HepG2 (cell line): Measurements from ENCODE around the gene CHRM5. TPM values are rescaled to one million over a fixed set of nuclear protein-coding genes. Genes with fewer than 3 reads are reported as not detected.

Source experiments
- ARNT2 ChIP-seq: sonication (generic); formaldehyde crosslinking; IDR thresholded peaks from 2 replicates; pipeline ENCODE4 v1.8.0; 2022; ENCODE audit warnings: mild to moderate bottlenecking, low read depth, missing genetic modification reagents, moderate library complexity
- BORCS8-MEF2B ChIP-seq: sonication (generic); formaldehyde crosslinking; IDR thresholded peaks from 2 replicates; pipeline ENCODE4 v1.8.0; 2022; ENCODE audit warnings: mild to moderate bottlenecking, missing genetic modification reagents
- MAF1 ChIP-seq: sonication (generic); formaldehyde crosslinking; IDR thresholded peaks from 2 replicates; pipeline ENCODE4 v1.5.0; 2020; ENCODE audit warnings: missing genetic modification reagents, borderline replicate concordance
- MAFG ChIP-seq: sonication (generic); formaldehyde crosslinking; IDR thresholded peaks from 2 replicates; pipeline ENCODE4 v1.5.1; 2020; ENCODE audit warnings: mild to moderate bottlenecking, missing genetic modification reagents
- NCOA1 ChIP-seq: sonication (generic); formaldehyde crosslinking; IDR thresholded peaks from 2 replicates; pipeline ENCODE4 v1.9.0; 2021; ENCODE audit warnings: missing genetic modification reagents
- POGZ ChIP-seq: sonication (generic); formaldehyde crosslinking; IDR thresholded peaks from 2 replicates; pipeline ENCODE4 v1.4.0; 2020; ENCODE audit warnings: mild to moderate bottlenecking, missing genetic modification reagents
- SOX13 ChIP-seq, 3 experiments: fragments of 450-650 bp in 1 of 3; sonication (generic) in 1 of 3; formaldehyde crosslinking in 1 of 3; IDR thresholded peaks in 2 of 3; conservative IDR thresholded peaks in 1 of 3; 2 replicates each; pipeline versions ENCODE4 v1.5.0 to v1.6.1; 2016 to 2020; ENCODE audit warnings: antibody characterized with exemption in 1 of 3, mild to moderate bottlenecking in 1 of 3, missing compliant biosample characterization in 1 of 3, missing genetic modification reagents in 1 of 3, moderate library complexity in 1 of 3
- SP2 ChIP-seq: sonication (generic); formaldehyde crosslinking; IDR thresholded peaks from 2 replicates; pipeline ENCODE4 v1.5.1; 2020; ENCODE audit warnings: mild to moderate bottlenecking, missing genetic modification reagents
- SRSF1 ChIP-seq: fragments of 200-400 bp; formaldehyde crosslinking; optimal IDR thresholded peaks from 2 replicates; pipeline ENCODE3; 2017; ENCODE audit warnings: mild to moderate bottlenecking, low read depth, low read length, moderate library complexity
- TMF1 ChIP-seq: sonication (generic); formaldehyde crosslinking; IDR thresholded peaks from 2 replicates; pipeline ENCODE4 v1.8.1; 2022; ENCODE audit warnings: low read depth, missing genetic modification reagents
- TOE1 ChIP-seq: sonication (generic); formaldehyde crosslinking; IDR thresholded peaks from 2 replicates; pipeline ENCODE4 v1.4.0; 2020; ENCODE audit warnings: mild to moderate bottlenecking, missing genetic modification reagents
- ZNF431 ChIP-seq: sonication (generic); formaldehyde crosslinking; IDR thresholded peaks from 2 replicates; pipeline ENCODE4 v1.9.0; 2022; ENCODE audit warnings: missing genetic modification reagents, low read depth, mild to moderate bottlenecking, borderline replicate concordance
- ZSCAN31 ChIP-seq: sonication (generic); formaldehyde crosslinking; IDR thresholded peaks from 2 replicates; pipeline ENCODE4 v1.5.0; 2020; ENCODE audit warnings: low read depth, mild to moderate bottlenecking, missing genetic modification reagents
- polyA plus RNA-seq, 8 experiments: library from polyadenylated mRNA; depleted of rRNA in 3 of 8; stranded (reverse) in 7 of 8; unstranded in 1 of 8; fragments of >200 nt; fragmentation: Illumina TruSeq in 4 of 8; extraction: Trizol in 4 of 8; gene quantifications; 2 replicates each; pipeline versions ENCODE4 v1.2.1 to v1.2.3, GENCODE V29; 2011 to 2016; ENCODE audit warnings: low read depth in 4 of 8, missing spikeins in 1 of 8, mixed read lengths in 1 of 8; ENCODE audit not compliant: insufficient read depth in 1 of 8
- total RNA-seq, 5 experiments: library from RNA; depleted of rRNA; stranded (reverse); fragments of >200 nt; fragmentation: Illumina TruSeq; extraction: Trizol; gene quantifications; 2 replicates each; pipeline ENCODE4 v1.2.3, GENCODE V29; 2016; ENCODE audit warnings: low read depth in 1 of 5
- TF ChIP-seq, protein P1 (sequence below): sonication (generic); formaldehyde crosslinking; IDR thresholded peaks from 2 replicates; pipeline ENCODE4 v1.8.0; 2022; ENCODE audit warnings: mild to moderate bottlenecking, missing genetic modification reagents
- TF ChIP-seq, protein P2 (sequence below): sonication (generic); formaldehyde crosslinking; conservative IDR thresholded peaks from 2 replicates; pipeline ENCODE4 v1.8.1; 2023; ENCODE audit warnings: missing genetic modification reagents
- TF ChIP-seq, protein P3 (sequence below): IDR thresholded peaks from 2 replicates; pipeline ENCODE4 v1.6.1; 2016
- TF ChIP-seq, protein P4 (sequence below): sonication (generic); formaldehyde crosslinking; IDR thresholded peaks from 2 replicates; pipeline ENCODE4 v1.5.1; 2020; ENCODE audit warnings: mild to moderate bottlenecking, missing genetic modification reagents
- TF ChIP-seq, protein P5 (sequence below): IDR thresholded peaks from 2 replicates; pipeline ENCODE4 v1.6.1; 2018; ENCODE audit warnings: missing genetic modification reagents

The CHRM5 gene
- total and polyA plus RNA-seq, 2 of the 13 experiments (the other 11 are each of a cell fraction or from before 2014, with no cell fraction given) = not detected

DNA sequence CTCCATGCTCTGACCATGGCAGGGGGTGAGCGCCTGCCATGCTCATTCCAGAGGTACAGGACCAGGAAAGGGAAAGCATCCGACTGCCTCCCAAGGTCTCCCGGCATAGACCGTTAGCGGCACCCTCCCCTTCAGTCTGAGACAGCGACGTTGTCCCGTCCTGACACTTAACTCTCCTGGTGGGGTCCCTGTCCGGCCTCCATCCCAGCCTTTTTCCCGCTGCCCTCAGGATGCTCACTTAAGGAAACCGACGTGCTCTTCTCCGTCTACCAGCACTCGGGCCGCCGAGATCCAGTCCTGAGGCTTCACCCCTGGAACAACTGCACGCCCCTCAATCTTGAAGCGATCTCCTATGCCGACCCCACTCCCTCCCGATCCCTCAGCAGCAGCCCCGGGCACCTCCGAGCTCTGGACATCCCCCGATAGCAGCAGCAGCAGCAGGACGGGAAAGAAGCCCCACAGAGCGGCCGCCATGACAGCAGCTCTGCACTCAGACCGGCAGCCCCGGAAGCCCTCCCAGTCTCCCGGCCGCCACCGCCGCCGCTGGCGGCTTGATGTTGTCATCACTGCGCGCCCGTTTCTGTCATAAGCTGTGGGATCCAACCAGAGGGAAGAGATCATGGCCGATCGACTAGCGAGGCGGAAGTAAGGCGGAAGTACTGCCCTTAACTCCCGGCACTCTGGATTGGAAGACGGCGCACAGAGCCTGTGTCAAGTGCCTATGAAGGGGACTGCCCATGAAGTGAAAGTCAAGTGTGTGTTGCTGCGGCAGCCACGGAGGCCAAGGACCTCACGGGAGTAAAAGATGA is 133.3 kb downstream of the CHRM5 start, which contains the start of the genes EMC7 and PGBD4 (continued):
- TF ChIP-seq ZNF431 (CRISPR knock-in tag) (no peak), TMF1 (CRISPR knock-in tag) (no peak), SP2 (CRISPR knock-in tag) (peak; percentile 80), SOX13 (IDR thresholded peaks at IDR 0.05) (no peak), SOX13 (CRISPR knock-in tag; conservative IDR thresholded peaks at IDR 0.05 in 1 of 2, IDR thresholded peaks at IDR 0.05 in 1 of 2) (no peak), ARNT2 (0 out of 2 replicates have a peak, but pooled peaks have one; percentile 29), SRSF1 (no peak), MAF1 (CRISPR knock-in tag) (0 out of 2 replicates have a peak, but pooled peaks have one; percentile 46), TOE1 (CRISPR knock-in tag) (peak; percentile 81; the same call in 1 of the 2 replicates), NCOA1 (no peak), POGZ (peak; percentile 95), ZSCAN31 (CRISPR knock-in tag) (0 out of 2 replicates have a peak, but pooled peaks have one; percentile 28), BORCS8-MEF2B (CRISPR knock-in tag) (no peak; the same call in 1 of the 2 replicates), MAFG (CRISPR knock-in tag) (no peak)
- TF ChIP-seq, protein P1, sequence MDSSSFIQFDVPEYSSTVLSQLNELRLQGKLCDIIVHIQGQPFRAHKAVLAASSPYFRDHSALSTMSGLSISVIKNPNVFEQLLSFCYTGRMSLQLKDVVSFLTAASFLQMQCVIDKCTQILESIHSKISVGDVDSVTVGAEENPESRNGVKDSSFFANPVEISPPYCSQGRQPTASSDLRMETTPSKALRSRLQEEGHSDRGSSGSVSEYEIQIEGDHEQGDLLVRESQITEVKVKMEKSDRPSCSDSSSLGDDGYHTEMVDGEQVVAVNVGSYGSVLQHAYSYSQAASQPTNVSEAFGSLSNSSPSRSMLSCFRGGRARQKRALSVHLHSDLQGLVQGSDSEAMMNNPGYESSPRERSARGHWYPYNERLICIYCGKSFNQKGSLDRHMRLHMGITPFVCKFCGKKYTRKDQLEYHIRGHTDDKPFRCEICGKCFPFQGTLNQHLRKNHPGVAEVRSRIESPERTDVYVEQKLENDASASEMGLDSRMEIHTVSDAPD (CRISPR knock-in tag) = no peak; the same call in 1 of the 2 replicates
- TF ChIP-seq, protein P2, sequence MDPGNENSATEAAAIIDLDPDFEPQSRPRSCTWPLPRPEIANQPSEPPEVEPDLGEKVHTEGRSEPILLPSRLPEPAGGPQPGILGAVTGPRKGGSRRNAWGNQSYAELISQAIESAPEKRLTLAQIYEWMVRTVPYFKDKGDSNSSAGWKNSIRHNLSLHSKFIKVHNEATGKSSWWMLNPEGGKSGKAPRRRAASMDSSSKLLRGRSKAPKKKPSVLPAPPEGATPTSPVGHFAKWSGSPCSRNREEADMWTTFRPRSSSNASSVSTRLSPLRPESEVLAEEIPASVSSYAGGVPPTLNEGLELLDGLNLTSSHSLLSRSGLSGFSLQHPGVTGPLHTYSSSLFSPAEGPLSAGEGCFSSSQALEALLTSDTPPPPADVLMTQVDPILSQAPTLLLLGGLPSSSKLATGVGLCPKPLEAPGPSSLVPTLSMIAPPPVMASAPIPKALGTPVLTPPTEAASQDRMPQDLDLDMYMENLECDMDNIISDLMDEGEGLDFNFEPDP = no peak
- TF ChIP-seq, protein P3, sequence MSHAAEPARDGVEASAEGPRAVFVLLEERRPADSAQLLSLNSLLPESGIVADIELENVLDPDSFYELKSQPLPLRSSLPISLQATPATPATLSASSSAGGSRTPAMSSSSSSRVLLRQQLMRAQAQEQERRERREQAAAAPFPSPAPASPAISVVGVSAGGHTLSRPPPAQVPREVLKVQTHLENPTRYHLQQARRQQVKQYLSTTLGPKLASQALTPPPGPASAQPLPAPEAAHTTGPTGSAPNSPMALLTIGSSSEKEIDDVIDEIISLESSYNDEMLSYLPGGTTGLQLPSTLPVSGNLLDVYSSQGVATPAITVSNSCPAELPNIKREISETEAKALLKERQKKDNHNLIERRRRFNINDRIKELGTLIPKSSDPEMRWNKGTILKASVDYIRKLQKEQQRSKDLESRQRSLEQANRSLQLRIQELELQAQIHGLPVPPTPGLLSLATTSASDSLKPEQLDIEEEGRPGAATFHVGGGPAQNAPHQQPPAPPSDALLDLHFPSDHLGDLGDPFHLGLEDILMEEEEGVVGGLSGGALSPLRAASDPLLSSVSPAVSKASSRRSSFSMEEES (CRISPR knock-in tag) = no peak
- TF ChIP-seq, protein P4, sequence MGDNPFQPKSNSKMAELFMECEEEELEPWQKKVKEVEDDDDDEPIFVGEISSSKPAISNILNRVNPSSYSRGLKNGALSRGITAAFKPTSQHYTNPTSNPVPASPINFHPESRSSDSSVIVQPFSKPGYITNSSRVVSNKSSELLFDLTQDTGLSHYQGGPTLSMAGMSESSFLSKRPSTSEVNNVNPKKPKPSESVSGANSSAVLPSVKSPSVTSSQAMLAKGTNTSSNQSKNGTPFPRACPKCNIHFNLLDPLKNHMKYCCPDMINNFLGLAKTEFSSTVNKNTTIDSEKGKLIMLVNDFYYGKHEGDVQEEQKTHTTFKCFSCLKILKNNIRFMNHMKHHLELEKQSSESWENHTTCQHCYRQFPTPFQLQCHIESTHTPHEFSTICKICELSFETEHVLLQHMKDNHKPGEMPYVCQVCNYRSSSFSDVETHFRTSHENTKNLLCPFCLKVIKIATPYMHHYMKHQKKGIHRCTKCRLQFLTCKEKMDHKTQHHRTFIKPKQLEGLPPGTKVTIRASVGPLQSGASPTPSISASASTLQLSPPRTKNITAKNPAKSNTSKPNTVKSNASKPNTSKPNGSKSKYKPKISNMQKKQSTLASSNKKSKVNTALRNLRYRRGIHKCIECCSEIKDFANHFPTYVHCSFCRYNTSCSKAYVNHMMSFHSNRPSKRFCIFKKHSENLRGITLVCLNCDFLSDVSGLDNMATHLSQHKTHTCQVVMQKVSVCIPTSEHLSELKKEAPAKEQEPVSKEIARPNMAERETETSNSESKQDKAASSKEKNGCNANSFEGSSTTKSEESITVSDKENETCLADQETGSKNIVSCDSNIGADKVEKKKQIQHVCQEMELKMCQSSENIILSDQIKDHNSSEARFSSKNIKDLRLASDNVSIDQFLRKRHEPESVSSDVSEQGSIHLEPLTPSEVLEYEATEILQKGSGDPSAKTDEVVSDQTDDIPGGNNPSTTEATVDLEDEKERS = peak; percentile 39; the same call in 1 of the 2 replicates
- TF ChIP-seq, protein P5, sequence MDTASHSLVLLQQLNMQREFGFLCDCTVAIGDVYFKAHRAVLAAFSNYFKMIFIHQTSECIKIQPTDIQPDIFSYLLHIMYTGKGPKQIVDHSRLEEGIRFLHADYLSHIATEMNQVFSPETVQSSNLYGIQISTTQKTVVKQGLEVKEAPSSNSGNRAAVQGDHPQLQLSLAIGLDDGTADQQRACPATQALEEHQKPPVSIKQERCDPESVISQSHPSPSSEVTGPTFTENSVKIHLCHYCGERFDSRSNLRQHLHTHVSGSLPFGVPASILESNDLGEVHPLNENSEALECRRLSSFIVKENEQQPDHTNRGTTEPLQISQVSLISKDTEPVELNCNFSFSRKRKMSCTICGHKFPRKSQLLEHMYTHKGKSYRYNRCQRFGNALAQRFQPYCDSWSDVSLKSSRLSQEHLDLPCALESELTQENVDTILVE (CRISPR knock-in tag) = peak; percentile 76; the same call in 1 of the 2 replicates
